Germinal center (tissue), 1 donor: ENCODE results near the gene PAFAH1B2.
"Not testable (repeated sequence)": the region's sequence is repeated elsewhere in the genome, so short reads cannot be mapped to it uniquely, and the experiment has no call there.

Source experiments
- DNase-seq: peaks from one replicate; pipeline ENCODE4 v3.0.0; 2012; ENCODE audit warnings: mixed read lengths, low spot score

The PAFAH1B2 gene, protein sequence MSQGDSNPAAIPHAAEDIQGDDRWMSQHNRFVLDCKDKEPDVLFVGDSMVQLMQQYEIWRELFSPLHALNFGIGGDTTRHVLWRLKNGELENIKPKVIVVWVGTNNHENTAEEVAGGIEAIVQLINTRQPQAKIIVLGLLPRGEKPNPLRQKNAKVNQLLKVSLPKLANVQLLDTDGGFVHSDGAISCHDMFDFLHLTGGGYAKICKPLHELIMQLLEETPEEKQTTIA

GRCh38 chr11:117143871-117144476, at the start of gene PAFAH1B2:
Gene PAFAH1B2 (plus strand): TSS chr11:117144287. CDS start chr11:117152448, 8,161 bp downstream.
- peak; percentile 98 for DNase-seq

DNA sequence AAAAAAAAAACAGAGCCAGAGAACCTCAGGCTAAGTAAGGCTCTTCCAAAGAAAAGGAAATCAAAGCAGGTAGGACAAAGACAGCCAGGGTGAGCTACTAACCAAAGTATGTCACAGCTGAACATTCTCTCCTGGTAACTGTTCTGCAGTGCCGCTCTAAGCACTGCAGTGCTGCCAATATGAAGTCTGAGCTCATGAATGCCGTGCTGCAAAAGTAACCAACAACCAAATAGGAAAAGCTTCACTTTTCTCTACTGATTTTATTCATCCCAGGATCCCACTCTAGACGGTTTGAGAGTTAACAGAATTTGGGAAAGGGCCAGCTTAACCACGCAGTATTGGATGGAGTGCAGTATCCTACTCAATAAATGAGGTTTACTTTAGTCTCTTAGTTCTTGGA, 49.3 kb upstream of the PAFAH1B2 start:
- DNase-seq = no peak

- DNase-seq = no peak
These were observed 48.6 kb upstream of the PAFAH1B2 start for GRCh38 chr11:117095284-117096161.

GRCh38 chr11:117096201-117096991, 47.7 kb upstream of the PAFAH1B2 start:
- peak; percentile 57 for DNase-seq

- no peak for DNase-seq
These were observed 47.1 kb upstream of the PAFAH1B2 start for GRCh38 chr11:117097014-117097388.

GRCh38 chr11:117097389-117098268, 46.5 kb upstream of the PAFAH1B2 start:
- peak; percentile 68 for DNase-seq

- peak; percentile 99 for DNase-seq
These were observed 45.5 kb upstream of the PAFAH1B2 start, which contains the start of gene SIK3 for GRCh38 chr11:117098269-117099232. Gene SIK3 (minus strand): TSS chr11:117098428. CDS start chr11:117098415, 13 bp downstream.

GRCh38 chr11:117099696-117100095, 44.4 kb upstream of the PAFAH1B2 start:
- no peak for DNase-seq

GRCh38 chr11:117100556-117100955, 43.5 kb upstream of the PAFAH1B2 start:
- no peak for DNase-seq

DNA sequence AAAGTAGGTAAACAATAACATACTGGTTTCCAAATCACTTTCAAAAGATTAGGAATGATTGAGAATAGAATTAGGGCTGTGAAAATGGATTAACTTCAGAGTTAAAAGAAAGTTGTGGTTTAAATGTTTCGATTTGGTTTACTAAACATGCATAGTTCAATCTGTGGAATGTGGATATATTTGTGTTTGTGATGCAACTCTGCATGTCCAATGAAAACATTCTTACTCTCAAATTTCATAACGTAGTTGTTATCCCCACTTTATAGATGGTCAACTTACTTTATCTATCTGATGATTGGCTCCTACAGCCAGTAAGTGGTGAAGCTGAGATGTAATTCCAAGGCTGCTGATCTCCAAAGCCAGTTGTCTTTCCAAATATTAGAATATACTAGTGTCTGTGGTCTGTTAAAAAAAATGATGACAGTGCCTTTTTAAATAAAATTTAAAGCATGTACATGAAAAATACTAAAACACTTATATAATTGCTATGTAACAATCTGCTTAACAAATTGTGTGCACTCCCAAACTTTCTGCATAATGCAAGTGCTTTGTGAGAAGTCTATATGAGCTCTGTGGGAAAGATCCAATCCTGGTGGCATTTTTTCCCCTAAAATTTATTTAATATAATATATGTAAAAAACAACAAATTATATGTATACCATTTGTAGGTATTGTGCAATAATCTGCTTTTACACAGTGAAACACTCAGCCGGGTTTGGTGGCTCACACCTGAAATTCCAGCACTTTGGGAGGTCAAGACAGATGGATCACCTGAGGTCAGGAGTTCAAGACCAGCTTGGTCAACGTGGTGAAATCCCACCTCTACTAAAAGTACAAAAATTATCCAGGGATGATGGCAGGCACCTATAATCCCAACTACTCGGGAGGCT, 36.1 kb upstream of the PAFAH1B2 start:
- DNase-seq = no peak

DNA sequence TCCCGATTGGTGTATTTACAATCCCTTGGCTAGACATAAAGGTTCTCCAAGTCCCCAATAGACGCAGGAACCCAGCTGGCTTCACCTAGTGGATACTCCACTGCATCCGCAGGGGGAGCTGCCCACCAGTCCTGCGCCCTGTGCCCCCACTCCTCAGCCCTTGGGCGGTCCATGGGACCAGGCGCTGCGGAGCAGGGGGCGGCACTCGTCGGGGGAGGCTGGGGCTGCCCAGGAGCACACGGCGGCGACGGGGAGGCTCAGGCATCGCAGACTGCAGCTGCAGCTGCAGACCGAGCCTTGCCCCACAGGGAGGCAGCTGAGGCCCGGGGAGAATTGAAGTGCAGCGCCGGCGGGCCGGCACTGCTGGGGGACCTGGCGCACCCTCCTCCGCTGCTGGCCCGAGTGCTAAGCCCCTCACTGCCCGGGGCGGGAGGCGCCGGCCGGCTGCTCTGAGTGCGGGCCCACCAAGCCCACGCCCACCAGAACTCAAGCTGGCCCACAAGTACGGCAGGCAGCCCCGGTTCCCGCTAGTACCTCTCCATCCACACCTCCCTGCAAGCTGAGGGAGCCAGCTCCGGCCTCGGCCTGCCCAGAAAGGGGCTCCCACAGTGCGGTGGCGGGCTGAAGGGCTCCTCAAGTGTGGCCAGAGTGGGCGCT, 33.7 kb upstream of the PAFAH1B2 start:
- DNase-seq = no peak

DNA sequence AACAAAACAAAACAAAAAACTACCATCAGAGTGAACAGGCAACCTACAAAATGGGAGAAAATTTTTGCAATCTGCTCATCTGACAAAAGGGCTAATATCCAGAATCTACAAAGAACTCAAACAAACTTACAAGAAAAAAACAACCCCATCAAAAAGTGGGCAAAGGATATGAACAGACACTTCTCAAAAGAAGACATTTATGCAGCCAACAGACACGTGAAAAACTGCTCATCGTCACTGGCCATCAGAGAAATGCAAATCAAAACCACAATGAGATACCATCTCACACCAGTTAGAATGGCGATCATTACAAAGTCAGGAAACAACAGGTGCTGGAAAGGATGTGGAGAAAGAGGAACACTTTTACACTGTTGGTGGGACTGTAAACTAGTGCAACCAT, 31.6 kb upstream of the PAFAH1B2 start:
- not testable (repeated sequence) for DNase-seq

DNA sequence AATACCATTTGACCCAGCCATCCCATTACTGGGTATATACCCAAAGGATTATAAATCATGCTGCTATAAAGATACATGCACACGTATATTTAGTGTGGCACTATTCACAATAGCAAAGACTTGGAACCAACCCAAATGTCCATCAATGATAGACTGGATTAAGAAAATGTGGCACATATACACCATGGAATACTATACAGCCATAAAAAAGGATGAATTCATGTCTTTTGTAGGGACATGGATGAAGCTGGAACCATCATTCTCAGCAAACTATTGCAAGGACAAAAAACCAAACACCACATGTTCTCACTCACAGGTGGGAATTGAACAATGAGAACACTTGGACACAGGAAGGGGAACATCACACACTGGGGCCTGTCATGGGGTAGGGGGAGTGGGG, 31.1 kb upstream of the PAFAH1B2 start:
- DNase-seq = not testable (repeated sequence)

- DNase-seq = no peak
These were observed 26.4 kb upstream of the PAFAH1B2 start for GRCh38 chr11:117117681-117118080.

DNA sequence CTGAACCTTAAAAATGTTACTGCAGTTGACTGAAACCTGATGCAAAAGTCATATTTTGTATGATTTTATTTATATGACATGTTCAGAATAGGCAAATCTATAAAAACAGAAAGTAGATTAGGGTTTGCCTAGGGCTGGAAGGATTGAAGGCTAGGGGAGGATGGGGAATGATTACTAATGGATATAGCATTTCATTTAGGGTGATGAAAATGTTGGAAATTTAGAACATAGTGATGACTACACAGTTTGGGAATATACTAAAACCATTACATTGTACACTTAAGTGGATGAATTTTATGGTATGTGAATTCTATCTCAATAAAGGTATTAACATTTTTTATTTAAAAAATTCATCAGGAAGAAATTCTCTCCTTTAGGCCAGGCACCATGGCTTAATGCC, 22.9 kb upstream of the PAFAH1B2 start:
- DNase-seq = no peak

GRCh38 chr11:117122556-117122955, 21.5 kb upstream of the PAFAH1B2 start:
- no peak for DNase-seq

- no peak for DNase-seq
These were observed 17.7 kb upstream of the PAFAH1B2 start for GRCh38 chr11:117126223-117126965.
